Keratinocyte (primary cell): ENCODE measurements around the gene DPYD.

ENCODE experiments used
- EZH2 ChIP-seq: IDR thresholded peaks from one replicate; pipeline ENCODE4 v1.6.1; 2012; ENCODE audit warnings: inconsistent platforms, mild to moderate bottlenecking, low read length, moderate library complexity
- TF ChIP-seq, protein P1 (sequence below), 3 experiments: IDR thresholded peaks in 1 of 3; conservative IDR thresholded peaks in 1 of 3; optimal IDR thresholded peaks in 1 of 3; 2 replicates in 2 of 3; 3 replicates in 1 of 3; pipeline versions ENCODE3 to v1.5.1; 2011; ENCODE audit warnings: low read length in 3 of 3, mild to moderate bottlenecking in 3 of 3, moderate library complexity in 2 of 3, control low read depth in 1 of 3, inconsistent platforms in 1 of 3; ENCODE audit not compliant: insufficient read depth in 2 of 3; ENCODE audit errors: extremely low read depth in 1 of 3

DNA sequence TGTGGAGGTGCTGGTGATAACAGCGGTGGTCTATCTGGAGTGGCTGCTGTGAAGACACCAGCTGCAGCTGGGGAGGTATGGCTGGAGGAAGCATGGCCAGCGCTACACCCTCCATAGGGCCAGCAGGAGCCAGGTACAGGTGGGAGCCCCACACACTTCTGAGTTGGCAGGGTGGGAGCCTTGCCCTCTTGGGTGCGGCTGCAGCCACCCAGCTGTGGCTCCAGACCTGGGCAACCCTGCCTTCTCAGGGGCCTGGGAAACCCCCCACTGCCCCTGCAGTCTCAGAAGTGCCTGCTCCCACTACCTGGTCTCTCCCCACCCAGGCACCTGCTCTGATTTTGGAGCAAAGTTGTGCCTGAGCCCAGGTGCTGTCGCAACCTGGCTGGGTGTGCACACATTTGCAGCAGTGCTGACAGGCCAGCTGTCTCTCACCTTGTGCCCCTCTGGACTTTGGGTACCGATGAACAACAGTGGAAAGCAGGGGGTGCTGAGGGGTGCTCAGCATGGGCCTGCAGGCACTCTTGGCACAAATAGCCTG is 76.2 kb downstream of the DPYD start:
- TF ChIP-seq, protein P1, sequence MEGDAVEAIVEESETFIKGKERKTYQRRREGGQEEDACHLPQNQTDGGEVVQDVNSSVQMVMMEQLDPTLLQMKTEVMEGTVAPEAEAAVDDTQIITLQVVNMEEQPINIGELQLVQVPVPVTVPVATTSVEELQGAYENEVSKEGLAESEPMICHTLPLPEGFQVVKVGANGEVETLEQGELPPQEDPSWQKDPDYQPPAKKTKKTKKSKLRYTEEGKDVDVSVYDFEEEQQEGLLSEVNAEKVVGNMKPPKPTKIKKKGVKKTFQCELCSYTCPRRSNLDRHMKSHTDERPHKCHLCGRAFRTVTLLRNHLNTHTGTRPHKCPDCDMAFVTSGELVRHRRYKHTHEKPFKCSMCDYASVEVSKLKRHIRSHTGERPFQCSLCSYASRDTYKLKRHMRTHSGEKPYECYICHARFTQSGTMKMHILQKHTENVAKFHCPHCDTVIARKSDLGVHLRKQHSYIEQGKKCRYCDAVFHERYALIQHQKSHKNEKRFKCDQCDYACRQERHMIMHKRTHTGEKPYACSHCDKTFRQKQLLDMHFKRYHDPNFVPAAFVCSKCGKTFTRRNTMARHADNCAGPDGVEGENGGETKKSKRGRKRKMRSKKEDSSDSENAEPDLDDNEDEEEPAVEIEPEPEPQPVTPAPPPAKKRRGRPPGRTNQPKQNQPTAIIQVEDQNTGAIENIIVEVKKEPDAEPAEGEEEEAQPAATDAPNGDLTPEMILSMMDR (optimal IDR thresholded peaks at IDR 0.05 in 1 of 3, IDR thresholded peaks at IDR 0.05 in 1 of 3, conservative IDR thresholded peaks at IDR 0.05 in 1 of 3; ENCODE audit: extremely low read depth in 1 of 3, insufficient read depth in 2 of 3, low read length in 3 of 3), result no peak
- TF ChIP-seq EZH2, result no peak
